HepG2 (cell line): ENCODE results near the gene MYEOV. TPM values are rescaled to one million over a fixed set of nuclear protein-coding genes. Genes with fewer than 3 reads are reported as not detected.

Source experiments
- ATAC-seq: fragments of 200-7000 bp; cut with Tn5 transposase; 3 replicates; pipeline ENCODE4 v1.9.1; 2020; ENCODE audit warnings: mild to moderate bottlenecking, moderate library complexity
- BruUV-seq: library from RNA; stranded (reverse); fragments of 400-500 nt; replicated peaks from 2 replicates; lab custom pipeline; 2021; lab: Mats Ljungman, UMichigan
- CTCF ChIA-PET: fragments of 300-600 bp; formaldehyde crosslinking; extraction: SDS; loops from one replicate; lab custom pipeline; 2021; ENCODE audit warnings: low total read pairs, inconsistent platforms, low intra/inter-chr PET ratio; lab: Yijun Ruan, JAX
- POLR2A ChIA-PET: fragments of 350-600 bp; sonication (Branson Sonifier 250); formaldehyde crosslinking; loops from one replicate; lab custom pipeline; 2020; ENCODE audit warnings: antibody characterized with exemption, inconsistent platforms; lab: Yijun Ruan, JAX
- DNase-seq: peaks from one replicate; pipeline ENCODE4 v3.0.0-alpha.2; 2015; ENCODE audit warnings: low spot score
- FAIRE-seq: peaks from 3 replicates; lab custom pipeline; 2011; peaks lifted over from hg19 to GRCh38; lab: Jason Lieb, UNC
- H2AFZ ChIP-seq: one replicate; pipeline ENCODE4 v1.6.1; 2011; ENCODE audit warnings: low read length, inconsistent platforms
- H3K27ac ChIP-seq: fragments of 300-600 bp; 3 replicates; pipeline ENCODE4 v1.8.0; 2011; ENCODE audit warnings: mixed run types, mild to moderate bottlenecking, mixed read lengths, low read length, inconsistent platforms; ENCODE audit not compliant: insufficient read depth; ENCODE audit errors: extremely low read length
- H3K27me3 ChIP-seq, 2 experiments: fragments of 200-600 bp in 1 of 2; 2 replicates in 1 of 2; 3 replicates in 1 of 2; pipeline versions ENCODE4 v1.6.0 to v1.8.0; 2011; ENCODE audit warnings: low read length in 2 of 2, mild to moderate bottlenecking in 2 of 2, moderate library complexity in 2 of 2, inconsistent platforms in 1 of 2; ENCODE audit not compliant: insufficient read depth in 2 of 2, control insufficient read depth in 1 of 2
- H3K36me3 ChIP-seq, 2 experiments: fragments of 200-600 bp in 1 of 2; replicated peaks in 1 of 2; 2 replicates in 1 of 2; 3 replicates in 1 of 2; pipeline versions ENCODE4 v1.5.1 to v1.8.0; 2011; ENCODE audit warnings: low read length in 2 of 2, inconsistent platforms in 1 of 2; ENCODE audit not compliant: insufficient read depth in 2 of 2, control insufficient read depth in 1 of 2
- H3K4me1 ChIP-seq: 2 replicates; pipeline ENCODE4 v1.5.1; 2012; ENCODE audit warnings: low read length, inconsistent platforms; ENCODE audit not compliant: insufficient read depth
- H3K4me2 ChIP-seq: 2 replicates; pipeline ENCODE4 v1.6.0; 2011; ENCODE audit warnings: low read depth, low read length, inconsistent platforms
- H3K4me3 ChIP-seq, 3 experiments: fragments of 200-600 bp in 1 of 3; sonication (generic), shearing (Covaris generic) in 1 of 3; replicated peaks in 1 of 3; 2 replicates each; pipeline ENCODE4 v1.5.1; 2011 to 2016; ENCODE audit warnings: low read length in 3 of 3, inconsistent platforms in 2 of 3, low read depth in 2 of 3, mild to moderate bottlenecking in 2 of 3, control low read depth in 1 of 3, mixed read lengths in 1 of 3; ENCODE audit not compliant: insufficient read depth in 1 of 3
- H3K79me2 ChIP-seq: one replicate; pipeline ENCODE4 v1.6.1; 2011; ENCODE audit warnings: low read length, inconsistent platforms; ENCODE audit not compliant: insufficient read depth
- H3K9ac ChIP-seq: 2 replicates; pipeline ENCODE4 v1.6.0; 2011; ENCODE audit warnings: mild to moderate bottlenecking, low read depth, low read length, inconsistent platforms; ENCODE audit not compliant: insufficient read depth
- H3K9me3 ChIP-seq: 2 replicates; pipeline ENCODE4 v1.5.1; 2012; ENCODE audit warnings: mild to moderate bottlenecking, low read length
- H4K20me1 ChIP-seq: 2 replicates; pipeline ENCODE4 v1.6.0; 2011; ENCODE audit warnings: inconsistent platforms, mild to moderate bottlenecking, low read length, moderate library complexity; ENCODE audit not compliant: insufficient read depth
- ARNT2 ChIP-seq: sonication (generic); formaldehyde crosslinking; IDR thresholded peaks from 2 replicates; pipeline ENCODE4 v1.8.0; 2022; ENCODE audit warnings: mild to moderate bottlenecking, low read depth, missing genetic modification reagents, moderate library complexity
- GATAD1 ChIP-seq: IDR thresholded peaks from 2 replicates; pipeline ENCODE4 v1.6.1; 2016; ENCODE audit warnings: missing genetic modification reagents, missing compliant biosample characterization
- GTF3A ChIP-seq: sonication (generic); formaldehyde crosslinking; conservative IDR thresholded peaks from 2 replicates; pipeline ENCODE4 v1.4.0; 2020; ENCODE audit warnings: mild to moderate bottlenecking, missing genetic modification reagents
- HNRNPH1 ChIP-seq: fragments of 200-400 bp; formaldehyde crosslinking; optimal IDR thresholded peaks from 2 replicates; pipeline ENCODE3; 2017; ENCODE audit warnings: mild to moderate bottlenecking, low read depth, low read length
- HOXA5 ChIP-seq: sonication (generic); formaldehyde crosslinking; IDR thresholded peaks from 2 replicates; pipeline ENCODE4 v1.4.0; 2020; ENCODE audit warnings: missing genetic modification reagents
- JUND ChIP-seq: sonication (generic); formaldehyde crosslinking; IDR thresholded peaks from 2 replicates; pipeline ENCODE4 v1.8.0; 2022; ENCODE audit warnings: mild to moderate bottlenecking, missing genetic modification reagents
- NFE2 ChIP-seq: sonication (generic); formaldehyde crosslinking; IDR thresholded peaks from 2 replicates; pipeline ENCODE4 v1.4.0; 2020; ENCODE audit warnings: missing genetic modification reagents
- REPIN1 ChIP-seq: sonication (generic); formaldehyde crosslinking; IDR thresholded peaks from 2 replicates; pipeline ENCODE4 v1.8.0; 2022; ENCODE audit warnings: missing genetic modification reagents, low read depth, mild to moderate bottlenecking, borderline replicate concordance
- SATB2 ChIP-seq: sonication (generic); formaldehyde crosslinking; IDR thresholded peaks from 2 replicates; pipeline ENCODE4 v1.5.0; 2020; ENCODE audit warnings: missing genetic modification reagents
- XRCC5 ChIP-seq: fragments of 200-400 bp; formaldehyde crosslinking; optimal IDR thresholded peaks from 2 replicates; pipeline ENCODE3; 2017; ENCODE audit warnings: mild to moderate bottlenecking, low read length
- ZBTB7B ChIP-seq: sonication (generic); formaldehyde crosslinking; IDR thresholded peaks from 2 replicates; pipeline ENCODE4 v1.4.0; 2020; ENCODE audit warnings: missing genetic modification reagents
- ZNF138 ChIP-seq: sonication (generic); formaldehyde crosslinking; IDR thresholded peaks from 2 replicates; pipeline ENCODE4 v1.5.0; 2020; ENCODE audit warnings: mild to moderate bottlenecking, low read depth, missing genetic modification reagents
- ZNF225 ChIP-seq: sonication (generic); formaldehyde crosslinking; IDR thresholded peaks from 2 replicates; pipeline ENCODE4 v1.4.0; 2020; ENCODE audit warnings: mild to moderate bottlenecking, missing genetic modification reagents
- ZNF382 ChIP-seq: sonication (generic); formaldehyde crosslinking; IDR thresholded peaks from 2 replicates; pipeline ENCODE4 v1.5.0; 2020; ENCODE audit warnings: missing genetic modification reagents, mild to moderate bottlenecking, borderline replicate concordance
- ZNF7 ChIP-seq: IDR thresholded peaks from 2 replicates; pipeline ENCODE4 v1.6.1; 2016; ENCODE audit warnings: missing biosample characterization, missing genetic modification reagents
- ZNF775 ChIP-seq: sonication (generic); formaldehyde crosslinking; IDR thresholded peaks from 2 replicates; pipeline ENCODE4 v1.4.0; 2020; ENCODE audit warnings: missing genetic modification reagents, mild to moderate bottlenecking, moderate library complexity, borderline replicate concordance
- WGBS: methylation state at CpG from one replicate; pipeline ENCODE4 v1.1.6; 2017; ENCODE audit warnings: low lambda C conversion rate; 5-methylcytosine and 5-hydroxymethylcytosine counted together
- in situ Hi-C: cut with HindIII; loops from 2 replicates; pipeline ENCODE4 v1.10.0; 2017; ENCODE audit warnings: low pct_unique_long_range_greater_than_20kb; ENCODE audit not compliant: extremely low pct_ligation_motif_present
- intact Hi-C: fragments of 100-400 bp; cut with micrococcal nuclease; formaldehyde crosslinking; loops from one replicate; pipeline ENCODE4 v1.10.0; 2022; ENCODE audit not compliant: unreplicated experiment
- polyA plus RNA-seq, 8 experiments: library from polyadenylated mRNA; depleted of rRNA in 3 of 8; stranded (reverse) in 7 of 8; unstranded in 1 of 8; fragments of >200 nt; fragmentation: Illumina TruSeq in 4 of 8; extraction: Trizol in 4 of 8; gene quantifications; 2 replicates each; pipeline versions ENCODE4 v1.2.1 to v1.2.3, GENCODE V29; 2011 to 2016; ENCODE audit warnings: low read depth in 4 of 8, missing spikeins in 1 of 8, mixed read lengths in 1 of 8; ENCODE audit not compliant: insufficient read depth in 1 of 8
- total RNA-seq, 5 experiments: library from RNA; depleted of rRNA; stranded (reverse); fragments of >200 nt; fragmentation: Illumina TruSeq; extraction: Trizol; gene quantifications; 2 replicates each; pipeline ENCODE4 v1.2.3, GENCODE V29; 2016; ENCODE audit warnings: low read depth in 1 of 5
- TF ChIP-seq, protein P1 (sequence below): sonication (generic); formaldehyde crosslinking; IDR thresholded peaks from 2 replicates; pipeline ENCODE4 v1.4.0; 2020; ENCODE audit warnings: missing genetic modification reagents, borderline replicate concordance
- TF ChIP-seq, protein P2 (sequence below): conservative IDR thresholded peaks from 2 replicates; pipeline ENCODE4 v1.6.1; 2018; ENCODE audit warnings: missing genetic modification reagents
- TF ChIP-seq, protein P3 (sequence below): sonication (generic); formaldehyde crosslinking; IDR thresholded peaks from 2 replicates; pipeline ENCODE4 v1.8.0; 2022; ENCODE audit warnings: mild to moderate bottlenecking, missing genetic modification reagents, moderate library complexity
- TF ChIP-seq, protein P4 (sequence below): sonication (generic); formaldehyde crosslinking; IDR thresholded peaks from 2 replicates; pipeline ENCODE4 v1.4.0; 2020; ENCODE audit warnings: missing genetic modification reagents, mild to moderate bottlenecking, borderline replicate concordance

Gene MYEOV
- total and polyA plus RNA-seq, 2 of the 13 experiments (the other 11 are each of a cell fraction or from before 2014, with no cell fraction given) = 0.33 to 1.8 TPM

DNA sequence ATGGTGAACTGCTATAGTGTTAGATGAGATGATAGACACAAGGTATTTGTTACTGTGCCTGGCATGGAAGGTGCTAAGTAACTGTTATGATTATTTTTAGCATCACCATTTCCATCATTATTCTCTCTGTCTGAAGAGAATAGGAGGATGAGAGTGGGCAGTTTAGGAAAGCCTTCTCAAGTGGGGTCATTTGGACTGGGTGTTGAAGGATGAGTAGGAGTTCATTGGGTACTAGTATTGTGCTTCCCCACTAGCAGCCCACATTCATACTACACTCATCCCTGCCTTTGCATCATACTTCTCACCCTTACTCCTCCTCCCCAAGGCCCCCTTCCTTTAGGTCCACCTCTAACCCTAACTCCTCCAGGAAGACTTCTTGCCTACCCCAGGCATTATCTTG, 20.6 kb downstream of the MYEOV start (continued):
- TF ChIP-seq, protein P1, sequence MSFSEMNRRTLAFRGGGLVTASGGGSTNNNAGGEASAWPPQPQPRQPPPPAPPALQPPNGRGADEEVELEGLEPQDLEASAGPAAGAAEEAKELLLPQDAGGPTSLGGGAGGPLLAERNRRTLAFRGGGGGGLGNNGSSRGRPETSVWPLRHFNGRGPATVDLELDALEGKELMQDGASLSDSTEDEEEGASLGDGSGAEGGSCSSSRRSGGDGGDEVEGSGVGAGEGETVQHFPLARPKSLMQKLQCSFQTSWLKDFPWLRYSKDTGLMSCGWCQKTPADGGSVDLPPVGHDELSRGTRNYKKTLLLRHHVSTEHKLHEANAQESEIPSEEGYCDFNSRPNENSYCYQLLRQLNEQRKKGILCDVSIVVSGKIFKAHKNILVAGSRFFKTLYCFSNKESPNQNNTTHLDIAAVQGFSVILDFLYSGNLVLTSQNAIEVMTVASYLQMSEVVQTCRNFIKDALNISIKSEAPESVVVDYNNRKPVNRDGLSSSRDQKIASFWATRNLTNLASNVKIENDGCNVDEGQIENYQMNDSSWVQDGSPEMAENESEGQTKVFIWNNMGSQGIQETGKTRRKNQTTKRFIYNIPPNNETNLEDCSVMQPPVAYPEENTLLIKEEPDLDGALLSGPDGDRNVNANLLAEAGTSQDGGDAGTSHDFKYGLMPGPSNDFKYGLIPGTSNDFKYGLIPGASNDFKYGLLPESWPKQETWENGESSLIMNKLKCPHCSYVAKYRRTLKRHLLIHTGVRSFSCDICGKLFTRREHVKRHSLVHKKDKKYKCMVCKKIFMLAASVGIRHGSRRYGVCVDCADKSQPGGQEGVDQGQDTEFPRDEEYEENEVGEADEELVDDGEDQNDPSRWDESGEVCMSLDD = no peak
- TF ChIP-seq GTF3A (CRISPR knock-in tag) = no peak
- TF ChIP-seq JUND (CRISPR knock-in tag) = no peak
- no peak for TF ChIP-seq HOXA5 (CRISPR knock-in tag)
- TF ChIP-seq, protein P2, sequence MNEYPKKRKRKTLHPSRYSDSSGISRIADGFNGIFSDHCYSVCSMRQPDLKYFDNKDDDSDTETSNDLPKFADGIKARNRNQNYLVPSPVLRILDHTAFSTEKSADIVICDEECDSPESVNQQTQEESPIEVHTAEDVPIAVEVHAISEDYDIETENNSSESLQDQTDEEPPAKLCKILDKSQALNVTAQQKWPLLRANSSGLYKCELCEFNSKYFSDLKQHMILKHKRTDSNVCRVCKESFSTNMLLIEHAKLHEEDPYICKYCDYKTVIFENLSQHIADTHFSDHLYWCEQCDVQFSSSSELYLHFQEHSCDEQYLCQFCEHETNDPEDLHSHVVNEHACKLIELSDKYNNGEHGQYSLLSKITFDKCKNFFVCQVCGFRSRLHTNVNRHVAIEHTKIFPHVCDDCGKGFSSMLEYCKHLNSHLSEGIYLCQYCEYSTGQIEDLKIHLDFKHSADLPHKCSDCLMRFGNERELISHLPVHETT (CRISPR knock-in tag) = no peak
- no peak for TF ChIP-seq XRCC5
- no peak for TF ChIP-seq ZNF225 (CRISPR knock-in tag)

DNA sequence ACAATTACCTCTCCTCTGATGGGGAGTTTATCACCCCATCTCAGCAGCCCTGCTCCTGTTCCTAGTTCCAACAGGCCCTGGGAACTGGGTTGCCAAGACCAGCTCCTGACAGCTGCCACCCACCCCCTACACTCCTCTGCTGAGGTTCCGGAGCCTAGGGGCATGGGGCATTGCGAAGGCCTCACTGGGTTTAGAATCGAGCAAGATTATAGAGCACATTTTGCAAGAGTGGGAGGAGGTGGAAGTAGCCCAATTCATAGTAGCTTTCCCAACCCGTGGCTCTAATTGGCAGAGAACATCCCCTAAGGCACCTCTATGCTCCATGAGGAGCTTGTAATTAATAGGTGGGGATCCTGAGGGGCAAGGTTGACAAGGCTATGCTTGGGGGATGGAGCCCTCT, 23.0 kb downstream of the MYEOV start:
- DNase-seq = no peak
- intact Hi-C loops = no loop called here
- Histone ChIP-seq H3K9me3 (no peaks in the 10 kb centered on the region), H4K20me1 (no peaks in the 10 kb centered on the region), H3K27me3 (peaks cover 3 to 14% of the 10 kb centered on the region in 2 experiments; a peak in 3 of 5 replicates), H3K4me2 (no peak overlapping the region), H3K79me2 (no peaks in the 10 kb centered on the region), H3K36me3 (no peaks in the 10 kb centered on the region), H3K27ac (no peak overlapping the region)
- CTCF ChIA-PET = no interaction called here
- no TSS peak for BruUV-seq
- 41% methylated on average over 4 of the region's 4 CpGs for WGBS
- POLR2A ChIA-PET = no interaction called here
- TF ChIP-seq ZNF775 (CRISPR knock-in tag) = no peak
- no peak for TF ChIP-seq NFE2 (CRISPR knock-in tag)
- no peak for TF ChIP-seq REPIN1 (CRISPR knock-in tag)
- TF ChIP-seq, protein P3, sequence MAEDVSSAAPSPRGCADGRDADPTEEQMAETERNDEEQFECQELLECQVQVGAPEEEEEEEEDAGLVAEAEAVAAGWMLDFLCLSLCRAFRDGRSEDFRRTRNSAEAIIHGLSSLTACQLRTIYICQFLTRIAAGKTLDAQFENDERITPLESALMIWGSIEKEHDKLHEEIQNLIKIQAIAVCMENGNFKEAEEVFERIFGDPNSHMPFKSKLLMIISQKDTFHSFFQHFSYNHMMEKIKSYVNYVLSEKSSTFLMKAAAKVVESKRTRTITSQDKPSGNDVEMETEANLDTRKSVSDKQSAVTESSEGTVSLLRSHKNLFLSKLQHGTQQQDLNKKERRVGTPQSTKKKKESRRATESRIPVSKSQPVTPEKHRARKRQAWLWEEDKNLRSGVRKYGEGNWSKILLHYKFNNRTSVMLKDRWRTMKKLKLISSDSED (CRISPR knock-in tag) = no peak
- no peak for TF ChIP-seq ARNT2 (CRISPR knock-in tag)
- TF ChIP-seq SATB2 (CRISPR knock-in tag) = no peak
- no peak for TF ChIP-seq ZNF138 (CRISPR knock-in tag)
- no peak for TF ChIP-seq ZNF7 (CRISPR knock-in tag)
- no peak for TF ChIP-seq ZBTB7B (CRISPR knock-in tag)
- TF ChIP-seq HNRNPH1 = no peak
- no peak for TF ChIP-seq GATAD1
- TF ChIP-seq, protein P4, sequence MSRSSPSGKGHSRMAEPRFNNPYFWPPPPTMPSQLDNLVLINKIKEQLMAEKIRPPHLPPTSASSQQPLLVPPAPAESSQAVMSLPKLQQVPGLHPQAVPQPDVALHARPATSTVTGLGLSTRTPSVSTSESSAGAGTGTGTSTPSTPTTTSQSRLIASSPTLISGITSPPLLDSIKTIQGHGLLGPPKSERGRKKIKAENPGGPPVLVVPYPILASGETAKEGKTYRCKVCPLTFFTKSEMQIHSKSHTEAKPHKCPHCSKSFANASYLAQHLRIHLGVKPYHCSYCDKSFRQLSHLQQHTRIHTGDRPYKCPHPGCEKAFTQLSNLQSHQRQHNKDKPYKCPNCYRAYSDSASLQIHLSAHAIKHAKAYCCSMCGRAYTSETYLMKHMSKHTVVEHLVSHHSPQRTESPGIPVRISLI = no peak
- TF ChIP-seq ZNF382 (CRISPR knock-in tag) = no peak
- TF ChIP-seq, all 625 proteins: peak for 0
- no peak overlapping the region for H3K4me3 ChIP-seq
- FAIRE-seq (no peak), ATAC-seq (no peak)
- no peak overlapping the region for H3K9ac ChIP-seq
- H2AFZ ChIP-seq = no peak overlapping the region
- in situ Hi-C loops = no loop called here
- no peaks in the 10 kb centered on the region for H3K4me1 ChIP-seq
